ENCODE measurements around the gene GFOD2. TPM values are rescaled to one million over a fixed set of nuclear protein-coding genes. Genes with fewer than 3 reads are reported as not detected.

The GFOD2 gene, protein sequence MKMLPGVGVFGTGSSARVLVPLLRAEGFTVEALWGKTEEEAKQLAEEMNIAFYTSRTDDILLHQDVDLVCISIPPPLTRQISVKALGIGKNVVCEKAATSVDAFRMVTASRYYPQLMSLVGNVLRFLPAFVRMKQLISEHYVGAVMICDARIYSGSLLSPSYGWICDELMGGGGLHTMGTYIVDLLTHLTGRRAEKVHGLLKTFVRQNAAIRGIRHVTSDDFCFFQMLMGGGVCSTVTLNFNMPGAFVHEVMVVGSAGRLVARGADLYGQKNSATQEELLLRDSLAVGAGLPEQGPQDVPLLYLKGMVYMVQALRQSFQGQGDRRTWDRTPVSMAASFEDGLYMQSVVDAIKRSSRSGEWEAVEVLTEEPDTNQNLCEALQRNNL
- 1 to 10 TPM; 7.3 to 8.2 TPM for total RNA-seq

GRCh38 chr16:67719048-67719777 is at the start of gene GFOD2:
GFOD2 (minus strand) TSS chr16:67719316; CDS start chr16:67685715, 33,601 bp downstream.
- peak; percentile 99 for DNase-seq
- Mint-ChIP-seq H3K9me3 (no peaks in the 10 kb centered on the region), H3K36me3 (ENCODE audit: low read depth) (peaks cover 2% of the 10 kb centered on the region), H3K4me1 (ENCODE audit: low read depth) (peaks cover 36% of the 10 kb centered on the region), H3K27me3 (ENCODE audit: low read depth) (no peaks in the 10 kb centered on the region), H3K27ac (peak within 1 kb of the TSS; percentile 96), H3K4me3 (peak within 1 kb of the TSS; percentile 96)
- CTCF ChIA-PET, result interaction anchor here (0.6 to 2.2 kb wide), 7 partner anchors 10 to 198 kb away, joined by 3 to 9 read pairs (median 3); no protein-coding TSS in a partner anchor
- intact Hi-C loops (cut with micrococcal nuclease), result loop anchor here (1.0 to 5.0 kb wide), 6 partner anchors 16 to 238 kb away; partner anchors contain the start of genes ACD, ATP6V0D1, PARD6A and RANBP10

GRCh38 chr16:67767953-67768352 is 48.8 kb upstream of the GFOD2 start:
- no peaks in the 10 kb centered on the region for H3K9me3 Mint-ChIP-seq
- no peak for DNase-seq
- H3K27ac Mint-ChIP-seq, result no peak overlapping the region
- peaks cover 2% of the 10 kb centered on the region for H3K4me1 Mint-ChIP-seq (ENCODE audit: low read depth)
- CTCF ChIA-PET, result interaction anchor here (0.6 kb wide), 1 partner anchor 52 kb away, joined by 3 read pairs; no protein-coding TSS in a partner anchor
- H3K4me3 Mint-ChIP-seq, result no peak overlapping the region
- H3K27me3 Mint-ChIP-seq (ENCODE audit: low read depth), result no peaks in the 10 kb centered on the region
- intact Hi-C loops (cut with micrococcal nuclease), result no loop called here
- H3K36me3 Mint-ChIP-seq (ENCODE audit: low read depth), result peaks cover 21% of the 10 kb centered on the region

DNA sequence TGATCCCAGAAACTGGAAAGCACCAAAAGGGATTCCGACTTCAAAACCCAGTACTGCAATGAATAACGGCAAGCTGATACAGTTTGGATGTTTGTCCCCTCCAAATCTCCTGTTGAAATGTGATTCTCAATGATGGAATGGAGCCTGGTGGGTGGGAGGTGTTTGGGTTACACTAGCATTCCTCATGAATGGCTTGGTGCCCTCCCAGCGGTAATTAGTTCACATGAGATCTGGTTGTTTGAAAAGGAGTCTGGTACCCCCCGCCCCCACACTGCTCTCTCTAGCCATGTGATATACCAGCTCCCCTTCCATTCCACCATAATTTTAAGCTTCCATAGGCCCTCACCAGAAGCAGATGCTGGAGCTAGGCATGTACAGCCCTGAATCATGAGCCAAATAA is 47.2 kb upstream of the GFOD2 start:
- Mint-ChIP-seq H3K4me1 (ENCODE audit: low read depth) (peaks cover 5% of the 10 kb centered on the region), H3K4me3 (no peak overlapping the region), H3K27me3 (ENCODE audit: low read depth) (no peaks in the 10 kb centered on the region), H3K9me3 (no peaks in the 10 kb centered on the region), H3K27ac (no peak overlapping the region), H3K36me3 (ENCODE audit: low read depth) (peaks cover 9% of the 10 kb centered on the region)
- CTCF ChIA-PET, result interaction anchor here (0.7 kb wide), 1 partner anchor 281 kb away, joined by 3 read pairs; no protein-coding TSS in a partner anchor
- intact Hi-C loops (cut with micrococcal nuclease), result no loop called here
- DNase-seq, result no peak

- Mint-ChIP-seq H3K36me3 (ENCODE audit: low read depth) (peaks cover 4% of the 10 kb centered on the region), H3K4me1 (ENCODE audit: low read depth) (peaks cover 11% of the 10 kb centered on the region), H3K27ac (no peak overlapping the region), H3K27me3 (ENCODE audit: low read depth) (no peaks in the 10 kb centered on the region), H3K4me3 (no peak overlapping the region), H3K9me3 (no peaks in the 10 kb centered on the region)
- intact Hi-C loops (cut with micrococcal nuclease), result no loop called here
- DNase-seq, result no peak
- CTCF ChIA-PET, result no interaction called here
Observed at GRCh38 chr16:67764158-67764667, 45.1 kb upstream of the GFOD2 start.

DNA sequence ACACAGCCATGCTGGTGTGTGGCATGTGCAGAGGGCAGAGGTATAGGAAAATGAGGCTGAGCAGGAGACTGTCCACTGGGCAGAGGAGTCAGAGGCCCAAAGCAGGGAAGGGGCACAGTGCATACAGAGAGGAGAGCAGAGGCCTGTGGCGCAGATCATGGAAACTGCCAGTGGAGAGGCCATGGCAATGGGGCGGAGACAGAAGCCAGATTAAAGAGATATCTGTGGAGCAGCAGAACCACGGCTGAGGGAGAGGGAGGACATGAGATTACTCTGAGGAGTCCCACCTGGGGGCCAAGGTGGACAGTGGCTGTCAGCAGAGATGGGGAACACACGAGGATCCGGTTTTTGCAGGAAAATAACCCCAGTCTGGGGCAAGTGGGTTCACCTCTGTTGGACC is 44.0 kb upstream of the GFOD2 start:
- no peak for DNase-seq
- Mint-ChIP-seq H3K9me3 (no peaks in the 10 kb centered on the region), H3K4me3 (no peak overlapping the region), H3K27ac (no peak overlapping the region), H3K27me3 (ENCODE audit: low read depth) (no peaks in the 10 kb centered on the region), H3K4me1 (ENCODE audit: low read depth) (peaks cover 11% of the 10 kb centered on the region), H3K36me3 (ENCODE audit: low read depth) (peaks cover 4% of the 10 kb centered on the region)
- intact Hi-C loops (cut with micrococcal nuclease), result no loop called here
- CTCF ChIA-PET, result no interaction called here

DNA sequence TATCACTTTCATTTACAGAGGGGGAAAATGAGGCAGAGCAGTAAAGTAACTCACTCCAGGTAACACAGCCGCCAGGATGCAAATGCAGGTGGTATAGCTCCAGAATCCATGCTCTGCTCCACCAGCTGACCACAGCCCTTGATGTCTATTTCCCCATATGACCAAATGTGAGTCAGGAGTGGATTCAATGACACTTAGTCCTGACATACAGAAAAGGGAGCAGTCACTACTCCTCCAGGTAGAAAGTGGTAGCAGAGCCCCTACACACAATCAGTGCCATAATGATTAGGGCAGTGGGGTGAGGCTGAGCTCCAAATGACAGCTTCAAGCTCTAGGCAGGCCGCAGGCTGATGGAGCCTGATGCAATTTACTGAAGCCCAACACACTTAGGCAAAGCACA is 43.3 kb upstream of the GFOD2 start:
- CTCF ChIA-PET, result no interaction called here
- no peaks in the 10 kb centered on the region for H3K9me3 Mint-ChIP-seq
- no peak for DNase-seq
- H3K36me3 Mint-ChIP-seq (ENCODE audit: low read depth), result peaks cover 4% of the 10 kb centered on the region
- intact Hi-C loops (cut with micrococcal nuclease), result no loop called here
- H3K27ac Mint-ChIP-seq, result no peak overlapping the region
- H3K4me1 Mint-ChIP-seq (ENCODE audit: low read depth), result peaks cover 11% of the 10 kb centered on the region
- no peak overlapping the region for H3K4me3 Mint-ChIP-seq
- H3K27me3 Mint-ChIP-seq (ENCODE audit: low read depth), result no peaks in the 10 kb centered on the region

GRCh38 chr16:67761924-67762323 is 42.8 kb upstream of the GFOD2 start:
- H3K9me3 Mint-ChIP-seq, result no peaks in the 10 kb centered on the region
- no peaks in the 10 kb centered on the region for H3K27me3 Mint-ChIP-seq (ENCODE audit: low read depth)
- intact Hi-C loops (cut with micrococcal nuclease), result no loop called here
- H3K4me1 Mint-ChIP-seq (ENCODE audit: low read depth), result peaks cover 11% of the 10 kb centered on the region
- no peak for DNase-seq
- H3K36me3 Mint-ChIP-seq (ENCODE audit: low read depth), result peaks cover 4% of the 10 kb centered on the region
- CTCF ChIA-PET, result interaction anchor here (1.2 kb wide), 1 partner anchor 54 kb away, joined by 4 read pairs; no protein-coding TSS in a partner anchor
- H3K4me3 Mint-ChIP-seq, result no peak overlapping the region
- no peak overlapping the region for H3K27ac Mint-ChIP-seq

- no peaks in the 10 kb centered on the region for H3K27me3 Mint-ChIP-seq (ENCODE audit: low read depth)
- peaks cover 11% of the 10 kb centered on the region for H3K4me1 Mint-ChIP-seq (ENCODE audit: low read depth)
- DNase-seq, result no peak
- no peaks in the 10 kb centered on the region for H3K9me3 Mint-ChIP-seq
- CTCF ChIA-PET, result interaction anchor here (1.2 kb wide), 1 partner anchor 55 kb away, joined by 4 read pairs; no protein-coding TSS in a partner anchor
- H3K36me3 Mint-ChIP-seq (ENCODE audit: low read depth), result peaks cover 3% of the 10 kb centered on the region
- no peak overlapping the region for H3K27ac Mint-ChIP-seq
- intact Hi-C loops (cut with micrococcal nuclease), result no loop called here
- no peak overlapping the region for H3K4me3 Mint-ChIP-seq
Observed at GRCh38 chr16:67760956-67761230, 41.8 kb upstream of the GFOD2 start.

DNA sequence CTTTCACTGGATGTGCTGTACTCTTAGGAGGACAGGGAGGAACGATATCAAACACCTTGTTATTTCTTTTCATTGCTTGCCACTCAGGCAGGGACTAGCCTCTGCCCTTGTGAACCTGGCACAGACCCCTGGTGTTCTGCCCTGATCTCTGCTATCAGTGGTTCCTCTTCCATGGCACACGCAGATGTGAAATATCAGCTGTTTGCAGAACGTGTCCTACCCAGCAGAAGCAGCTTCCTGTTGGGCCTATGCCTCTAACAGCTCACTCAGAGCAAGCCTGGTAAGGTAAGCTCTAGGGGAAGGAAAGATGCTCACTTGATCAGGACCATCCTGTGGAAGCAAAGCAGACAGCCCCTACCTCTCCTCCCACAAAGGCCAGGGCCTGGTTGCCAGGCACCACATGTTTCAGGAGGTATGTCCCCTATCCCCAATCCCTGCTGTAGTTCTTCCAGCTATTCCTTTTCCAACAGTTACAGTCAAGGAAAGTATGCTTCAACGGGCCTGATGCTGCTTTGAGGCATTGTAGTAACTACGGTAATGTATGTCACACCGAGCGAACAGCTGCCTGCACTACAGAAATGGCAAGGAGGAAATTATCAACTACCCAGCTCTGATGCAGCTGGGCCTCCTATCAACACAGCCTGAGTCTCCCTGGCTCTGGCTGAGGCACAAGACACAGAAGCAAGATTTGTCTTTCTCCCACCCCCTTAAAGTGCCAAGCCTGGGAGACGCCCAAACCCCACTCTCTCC is 41.3 kb upstream of the GFOD2 start:
- CTCF ChIA-PET, result interaction anchor here (1.2 kb wide), 2 partner anchors 55 kb away, joined by 3 to 4 read pairs; no protein-coding TSS in a partner anchor
- Mint-ChIP-seq H3K27me3 (ENCODE audit: low read depth) (no peaks in the 10 kb centered on the region), H3K36me3 (ENCODE audit: low read depth) (peaks cover 2% of the 10 kb centered on the region), H3K4me3 (no peak overlapping the region), H3K4me1 (ENCODE audit: low read depth) (peaks cover 11% of the 10 kb centered on the region), H3K27ac (peak overlapping the region; percentile 59), H3K9me3 (no peaks in the 10 kb centered on the region)
- DNase-seq, result no peak
- intact Hi-C loops (cut with micrococcal nuclease), result no loop called here

- DNase-seq, result no peak
- CTCF ChIA-PET, result no interaction called here
- Mint-ChIP-seq H3K27ac (no peak overlapping the region), H3K4me3 (no peak overlapping the region), H3K27me3 (ENCODE audit: low read depth) (no peaks in the 10 kb centered on the region), H3K9me3 (no peaks in the 10 kb centered on the region), H3K4me1 (ENCODE audit: low read depth) (peaks cover 11% of the 10 kb centered on the region), H3K36me3 (ENCODE audit: low read depth) (peaks cover 3% of the 10 kb centered on the region)
- intact Hi-C loops (cut with micrococcal nuclease), result no loop called here
Observed at GRCh38 chr16:67758966-67759365, 39.9 kb upstream of the GFOD2 start.

- Mint-ChIP-seq H3K27ac (no peak overlapping the region), H3K36me3 (ENCODE audit: low read depth) (peaks cover 8% of the 10 kb centered on the region), H3K4me1 (ENCODE audit: low read depth) (peaks cover 10% of the 10 kb centered on the region), H3K4me3 (no peak overlapping the region), H3K9me3 (no peaks in the 10 kb centered on the region), H3K27me3 (ENCODE audit: low read depth) (no peaks in the 10 kb centered on the region)
- no peak for DNase-seq
- CTCF ChIA-PET, result interaction anchor here (1.3 kb wide), 1 partner anchor 12 kb away, joined by 4 read pairs; no protein-coding TSS in a partner anchor
- intact Hi-C loops (cut with micrococcal nuclease), result no loop called here
Observed at GRCh38 chr16:67758006-67758405, 38.9 kb upstream of the GFOD2 start.

GRCh38 chr16:67752641-67753040 is 33.5 kb upstream of the GFOD2 start:
- Mint-ChIP-seq H3K4me3 (no peak overlapping the region), H3K36me3 (ENCODE audit: low read depth) (peaks cover 6% of the 10 kb centered on the region), H3K4me1 (ENCODE audit: low read depth) (no peaks in the 10 kb centered on the region), H3K9me3 (no peaks in the 10 kb centered on the region), H3K27ac (no peak overlapping the region), H3K27me3 (ENCODE audit: low read depth) (no peaks in the 10 kb centered on the region)
- intact Hi-C loops (cut with micrococcal nuclease), result no loop called here
- no peak for DNase-seq
- CTCF ChIA-PET, result interaction anchor here (0.5 kb wide), 1 partner anchor 64 kb away, joined by 3 read pairs; no protein-coding TSS in a partner anchor
